ENCODE results near the gene PCDH19. TPM values are rescaled to one million over a fixed set of nuclear protein-coding genes. Genes with fewer than 3 reads are reported as not detected.

Gene PCDH19
- total and polyA plus RNA-seq, 10 of the 15 experiments (the other 5 are each of a cell fraction or from before 2014, with no cell fraction given), result 0.01 TPM; not detected in 9

GRCh38 chrX:100247826-100248225 lies 162.2 kb downstream of the PCDH19 start:
- no peaks in the 10 kb centered on the region for H3K36me3 ChIP-seq (ENCODE audit: control insufficient read depth in 2 of 2, insufficient read depth in 2 of 2, low read length in 1 of 2)
- POLR2A ChIA-PET, result no interaction called here
- no peak overlapping the region for H3K27ac ChIP-seq (ENCODE audit: control insufficient read depth, insufficient read depth)
- no peak overlapping the region for H3K4me2 ChIP-seq (ENCODE audit: control insufficient read depth, insufficient read depth)
- no peak overlapping the region for H3K9ac ChIP-seq (ENCODE audit: control insufficient read depth, insufficient read depth, low read length)
- in situ Hi-C loops (cut with MboI) (no loop called here), intact Hi-C loops (cut with micrococcal nuclease; ENCODE audit: unreplicated experiment) (no loop called here)
- DNase-seq (ENCODE audit: low read depth, low spot score), result no peak
- BruUV-seq (replicated peaks), result no TSS peak
- SMC1A ChIA-PET (ENCODE audit: uncharacterized antibody, unreplicated experiment), result no interaction called here
- RAD21 ChIA-PET (ENCODE audit: unreplicated experiment), result no interaction called here
- no peaks in the 10 kb centered on the region for H3K27me3 ChIP-seq (replicated peaks in 1 of 2; ENCODE audit: control insufficient read depth in 2 of 2, insufficient read depth in 2 of 2, low read length in 1 of 2)
- TF ChIP-seq CEBPB (IDR thresholded peaks at IDR 0.05; ENCODE audit: borderline replicate concordance in 1 of 2, low read depth in 2 of 2, low read length in 2 of 2) (no peak), ETV6 (conservative IDR thresholded peaks at IDR 0.05 in 1 of 2, IDR thresholded peaks at IDR 0.05 in 1 of 2; ENCODE audit: borderline replicate concordance in 1 of 2, low read depth in 1 of 2) (no peak), POLR2A (IDR thresholded peaks at IDR 0.05; ENCODE audit: low read depth, low read length) (no peak), REST (IDR thresholded peaks at IDR 0.05; ENCODE audit: low read depth, low read length) (no peak), MEF2B (IDR thresholded peaks at IDR 0.05; ENCODE audit: partially characterized antibody, poor library complexity, severe bottlenecking) (no peak), CBX5 (IDR thresholded peaks at IDR 0.05; ENCODE audit: low read depth) (no peak), HCFC1 (IDR thresholded peaks at IDR 0.05; ENCODE audit: low read length) (no peak), FOS (IDR thresholded peaks at IDR 0.05; ENCODE audit: borderline replicate concordance, extremely low read depth, insufficient read length) (no peak)
- no peak overlapping the region for H2AFZ ChIP-seq (ENCODE audit: control insufficient read depth, low read depth, low read length)
- H3K9me3 ChIP-seq (replicated peaks; ENCODE audit: control insufficient read depth, insufficient read depth, low read length), result no peaks in the 10 kb centered on the region; the same call in 2 of the 3 replicates
- no peak overlapping the region for H3K4me3 ChIP-seq
- no peak for ATAC-seq
- CTCF ChIA-PET, result no interaction called here
- no peaks in the 10 kb centered on the region for H4K20me1 ChIP-seq (ENCODE audit: control insufficient read depth, insufficient read depth)
- H3K4me1 ChIP-seq (ENCODE audit: control insufficient read depth, insufficient read depth, low read length), result no peaks in the 10 kb centered on the region
- no peak for FAIRE-seq
- H3K79me2 ChIP-seq (ENCODE audit: control insufficient read depth, insufficient read depth, low read length), result no peaks in the 10 kb centered on the region

Data from GM12878 (cell line).